Raji (cell line): ENCODE measurements around the gene ANO2.

Experiments used
- POLR2A ChIP-seq: IDR thresholded peaks from 2 replicates; pipeline ENCODE4 v1.6.1; 2011; ENCODE audit warnings: low read depth, low read length, control low read depth; ENCODE audit not compliant: insufficient read depth

The ANO2 gene

GRCh38 chr12:5582018-5582417 is 363.0 kb downstream of the ANO2 start:
- no peak for TF ChIP-seq POLR2A

GRCh38 chr12:5581616-5582015 is 363.4 kb downstream of the ANO2 start:
- no peak for TF ChIP-seq POLR2A

- no peak for TF ChIP-seq POLR2A
Observed at GRCh38 chr12:5581019-5581418, 364.0 kb downstream of the ANO2 start.

- TF ChIP-seq POLR2A, result no peak
Observed at GRCh38 chr12:5578775-5579174, 366.3 kb downstream of the ANO2 start.

- TF ChIP-seq POLR2A, result no peak
Observed at GRCh38 chr12:5577741-5578140, 367.3 kb downstream of the ANO2 start.

GRCh38 chr12:5577211-5577612 is 367.8 kb downstream of the ANO2 start:
- no peak for TF ChIP-seq POLR2A

GRCh38 chr12:5575987-5576386 is 369.1 kb downstream of the ANO2 start:
- no peak for TF ChIP-seq POLR2A

- no peak for TF ChIP-seq POLR2A
Observed at GRCh38 chr12:5575232-5575631, 369.8 kb downstream of the ANO2 start.

GRCh38 chr12:5573390-5573789 is 371.7 kb downstream of the ANO2 start:
- TF ChIP-seq POLR2A, result no peak

GRCh38 chr12:5571115-5571514 is 373.9 kb downstream of the ANO2 start:
- no peak for TF ChIP-seq POLR2A

- no peak for TF ChIP-seq POLR2A
Observed at GRCh38 chr12:5570416-5570815, 374.6 kb downstream of the ANO2 start.

GRCh38 chr12:5568325-5568981 is 376.6 kb downstream of the ANO2 start:
- no peak for TF ChIP-seq POLR2A

GRCh38 chr12:5567016-5567725 is 377.9 kb downstream of the ANO2 start:
- TF ChIP-seq POLR2A, result no peak

GRCh38 chr12:5565933-5566599 is 379.0 kb downstream of the ANO2 start:
- TF ChIP-seq POLR2A, result no peak

GRCh38 chr12:5562581-5562980 is 382.5 kb downstream of the ANO2 start:
- TF ChIP-seq POLR2A, result no peak

GRCh38 chr12:5561846-5562245 is 383.2 kb downstream of the ANO2 start:
- no peak for TF ChIP-seq POLR2A
